GM12891 (cell line): Measurements from ENCODE around the gene TBC1D2.
A peak's percentile ranks its signal among the peaks of the same experiment; 100 is the strongest.
"Not testable (repeated sequence)": the region's sequence is repeated elsewhere in the genome, so short reads cannot be mapped to it uniquely, and the experiment has no call there.

Experiments
- DNase-seq: peaks from one replicate; pipeline ENCODE4 v3.0.0; 2011; ENCODE audit warnings: low spot score; ENCODE audit not compliant: insufficient read length
- FAIRE-seq: peaks from 2 replicates; lab custom pipeline; 2011; peaks lifted over from hg19 to GRCh38; lab: Jason Lieb, UNC
- PAX5 ChIP-seq: IDR thresholded peaks from 2 replicates; pipeline ENCODE4 v1.6.1; 2011; ENCODE audit warnings: low read length, moderate library complexity, mild to moderate bottlenecking; ENCODE audit not compliant: insufficient read depth, severe bottlenecking
- POLR2A ChIP-seq: IDR thresholded peaks from 2 replicates; pipeline ENCODE4 v1.6.1; 2011; ENCODE audit warnings: low read depth, low read length, control low read depth
- POLR2AphosphoS5 ChIP-seq: IDR thresholded peaks from 2 replicates; pipeline ENCODE4 v1.6.1; 2011; ENCODE audit warnings: low read depth, low read length, control low read depth
- POU2F2 ChIP-seq: IDR thresholded peaks from 2 replicates; pipeline ENCODE4 v1.6.1; 2011; ENCODE audit warnings: low read depth, mild to moderate bottlenecking, control low read depth, low read length, moderate library complexity
- SPI1 ChIP-seq: IDR thresholded peaks from 2 replicates; pipeline ENCODE4 v1.6.1; 2011; ENCODE audit warnings: low read depth, low read length, control low read depth
- TAF1 ChIP-seq: IDR thresholded peaks from 2 replicates; pipeline ENCODE4 v1.6.1; 2011; ENCODE audit warnings: low read depth, low read length, control low read depth

Gene TBC1D2

DNA sequence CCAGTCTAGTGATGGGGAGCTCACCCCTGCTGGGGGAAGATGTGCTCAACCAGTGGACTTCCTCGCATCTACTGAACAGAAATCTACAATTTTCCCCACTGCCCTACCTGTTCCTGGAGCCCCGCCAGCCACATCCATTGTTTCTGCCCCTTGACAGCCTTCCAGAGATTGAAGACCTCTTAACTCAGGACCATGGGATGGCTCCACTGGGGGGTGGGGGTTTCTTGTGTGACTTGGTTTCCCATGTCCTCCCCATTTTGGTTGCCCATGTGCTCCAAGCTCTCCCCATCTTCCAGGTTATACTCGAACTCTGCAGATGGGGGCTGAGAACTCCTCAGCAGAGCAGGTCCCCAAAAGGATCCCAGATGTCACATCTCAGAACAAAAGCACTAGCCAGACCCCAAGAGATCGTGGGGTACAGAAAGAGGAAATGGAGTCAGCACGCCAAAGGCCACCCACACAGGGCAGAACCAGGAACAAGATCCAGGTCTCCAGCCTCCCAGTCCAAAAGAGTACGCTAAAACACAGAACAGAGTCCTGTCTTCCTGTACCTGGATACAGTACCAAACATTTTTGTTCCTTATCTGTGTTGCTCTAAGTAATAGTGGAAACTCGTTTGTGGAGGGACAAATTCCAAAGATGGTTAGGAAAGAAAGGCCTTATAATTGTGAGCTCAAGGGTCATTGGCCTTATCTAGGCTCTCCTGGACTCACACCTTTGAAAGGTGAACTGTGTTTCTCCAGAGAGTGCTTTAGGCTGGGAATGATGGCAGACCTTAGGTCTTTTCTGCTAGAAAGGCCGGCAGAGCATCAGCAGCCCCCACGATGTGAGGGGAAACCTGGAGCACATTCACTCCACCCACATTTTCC lies 78.8 kb downstream of the TBC1D2 start:
- TF ChIP-seq SPI1 (0 out of 2 replicates have a peak, but pooled peaks have one; percentile 5), POU2F2 (no peak), TAF1 (no peak), POLR2AphosphoS5 (no peak)
- FAIRE-seq (no peak), DNase-seq (no peak)

GRCh38 chr9:98175762-98176161 lies 79.7 kb downstream of the TBC1D2 start:
- FAIRE-seq: no peak
- TF ChIP-seq POLR2A (no peak), POU2F2 (no peak), SPI1 (no peak), POLR2AphosphoS5 (no peak), TAF1 (no peak), PAX5 (no peak)

GRCh38 chr9:98175028-98175569 lies 80.3 kb downstream of the TBC1D2 start:
- DNase-seq (no peak), FAIRE-seq (no peak)
- TF ChIP-seq POLR2A (no peak), SPI1 (no peak), TAF1 (no peak), POU2F2 (no peak), POLR2AphosphoS5 (no peak), PAX5 (no peak)

More at GRCh38 chr9:98175762-98176161, 79.7 kb downstream of the TBC1D2 start:
- DNase-seq: no peak

DNA sequence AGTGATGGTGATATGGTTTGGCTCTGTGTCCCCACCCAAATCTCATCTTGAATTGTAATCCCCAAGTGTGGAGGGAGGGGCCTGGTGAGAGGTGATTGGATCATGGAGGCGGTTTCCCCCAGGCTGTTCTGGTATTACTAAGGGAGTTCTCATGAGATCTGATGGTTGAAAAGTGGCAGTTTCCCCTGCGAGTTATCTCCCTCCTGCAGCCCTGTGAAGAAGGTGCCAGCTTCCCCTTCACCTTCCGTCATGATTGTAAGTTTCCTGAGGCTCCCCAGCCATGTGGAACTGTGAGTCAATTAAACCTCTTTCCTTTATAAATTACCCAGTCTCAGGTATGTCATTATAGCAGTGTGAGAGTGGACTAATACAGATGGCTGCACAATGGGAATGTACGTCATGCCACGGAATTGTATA lies 80.9 kb downstream of the TBC1D2 start:
- not testable (repeated sequence) for FAIRE-seq, DNase-seq

DNA sequence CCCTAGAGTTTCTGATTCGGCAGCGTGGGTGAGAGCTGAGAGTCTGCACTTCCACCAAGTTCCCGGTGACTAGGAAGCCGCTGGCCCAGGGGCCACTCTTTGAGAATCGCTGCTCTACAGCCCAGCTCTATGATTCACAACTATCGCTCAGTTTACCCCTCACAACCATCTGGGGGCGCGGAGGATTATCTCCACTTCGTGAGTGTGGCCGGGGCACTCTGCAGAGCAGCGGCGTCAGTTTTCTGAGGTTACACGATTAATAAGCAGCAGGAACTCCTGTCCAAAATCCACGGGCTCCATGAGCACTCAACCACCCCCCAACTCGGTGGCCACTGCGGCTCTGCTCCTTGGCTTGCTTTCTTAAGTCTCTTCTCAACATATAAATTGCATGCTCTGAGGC lies 82.3 kb downstream of the TBC1D2 start:
- TF ChIP-seq TAF1: no peak
- no peak for TF ChIP-seq POLR2A
- no peak for TF ChIP-seq PAX5
- FAIRE-seq (no peak), DNase-seq (no peak)

- TF ChIP-seq TAF1 (no peak), POU2F2 (no peak), PAX5 (no peak)
- no peak for FAIRE-seq
- DNase-seq: no peak
Observed at GRCh38 chr9:98172604-98173003, 82.8 kb downstream of the TBC1D2 start.

DNA sequence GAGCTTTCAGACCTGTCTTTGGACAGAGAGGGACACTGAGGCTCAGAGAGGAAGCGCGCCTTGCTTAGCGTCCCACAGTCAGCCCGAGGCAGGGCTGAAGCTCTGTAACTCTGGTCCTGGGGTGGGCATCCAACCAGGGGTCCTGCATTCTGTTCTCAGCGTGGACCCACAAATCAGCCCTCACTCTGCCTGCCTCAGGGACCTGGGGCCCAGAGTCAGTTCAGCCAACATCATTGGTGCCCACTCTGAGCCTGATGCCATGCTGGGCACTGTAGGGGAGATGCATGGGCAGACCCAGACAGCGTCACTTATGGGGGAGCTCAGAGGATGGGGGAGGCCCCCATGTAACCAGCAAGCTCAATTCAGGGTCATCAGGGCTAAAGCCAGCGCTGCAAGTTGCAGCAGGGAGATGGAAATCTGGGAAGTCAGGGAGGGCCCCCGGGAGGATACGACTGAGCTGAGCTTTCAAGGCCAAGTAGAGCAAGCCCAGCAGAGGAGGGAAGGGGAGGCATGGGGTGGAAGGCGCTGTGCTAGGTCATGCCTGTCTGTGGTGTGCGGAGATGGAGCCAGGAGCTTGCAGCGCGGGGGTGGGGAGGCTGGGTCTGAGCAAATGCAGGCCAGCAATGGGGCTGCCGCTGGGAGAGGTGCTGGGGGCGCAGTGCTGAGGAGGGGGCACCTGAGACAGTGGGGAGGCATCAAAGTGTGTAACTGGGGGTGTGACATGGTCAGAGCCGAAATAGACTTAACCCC lies 84.1 kb downstream of the TBC1D2 start:
- no peak for FAIRE-seq
- TF ChIP-seq SPI1 (no peak), POLR2A (no peak), TAF1 (no peak)
- DNase-seq: no peak

DNA sequence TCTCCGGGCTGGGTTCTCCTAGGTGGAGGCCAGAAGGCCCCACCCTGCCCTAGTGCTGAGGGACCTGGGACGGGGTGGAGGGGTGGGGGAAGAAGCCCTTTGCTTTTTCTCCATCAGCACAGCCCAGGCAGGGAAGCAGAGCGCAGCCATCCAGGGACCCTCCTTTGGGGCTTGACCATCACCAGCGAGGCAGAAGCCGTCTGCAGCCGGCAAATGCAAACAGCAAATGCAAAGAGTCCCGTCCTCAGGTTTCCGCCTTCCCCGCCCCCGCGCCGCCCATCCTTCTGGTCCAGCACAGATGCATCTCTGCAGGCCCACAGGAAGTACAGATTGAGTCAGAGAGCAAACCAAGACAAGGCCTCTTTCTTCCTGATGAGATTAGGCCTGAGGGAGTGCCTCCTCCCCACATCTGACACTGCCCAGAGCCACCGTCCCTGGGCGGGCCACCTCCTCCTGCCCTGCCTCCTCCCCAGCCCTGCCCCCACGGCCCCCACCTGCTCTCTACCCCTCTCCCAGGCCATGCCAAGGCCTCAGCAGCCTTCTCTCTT lies 86.4 kb downstream of the TBC1D2 start:
- no peak for TF ChIP-seq SPI1
- no peak for TF ChIP-seq TAF1
- TF ChIP-seq POLR2A: peak; percentile 55; the same call in 1 of the 2 replicates
- TF ChIP-seq POU2F2: peak; percentile 62; the same call in 1 of the 2 replicates
- peak; percentile 94 for FAIRE-seq
- DNase-seq: peak; percentile 92

DNA sequence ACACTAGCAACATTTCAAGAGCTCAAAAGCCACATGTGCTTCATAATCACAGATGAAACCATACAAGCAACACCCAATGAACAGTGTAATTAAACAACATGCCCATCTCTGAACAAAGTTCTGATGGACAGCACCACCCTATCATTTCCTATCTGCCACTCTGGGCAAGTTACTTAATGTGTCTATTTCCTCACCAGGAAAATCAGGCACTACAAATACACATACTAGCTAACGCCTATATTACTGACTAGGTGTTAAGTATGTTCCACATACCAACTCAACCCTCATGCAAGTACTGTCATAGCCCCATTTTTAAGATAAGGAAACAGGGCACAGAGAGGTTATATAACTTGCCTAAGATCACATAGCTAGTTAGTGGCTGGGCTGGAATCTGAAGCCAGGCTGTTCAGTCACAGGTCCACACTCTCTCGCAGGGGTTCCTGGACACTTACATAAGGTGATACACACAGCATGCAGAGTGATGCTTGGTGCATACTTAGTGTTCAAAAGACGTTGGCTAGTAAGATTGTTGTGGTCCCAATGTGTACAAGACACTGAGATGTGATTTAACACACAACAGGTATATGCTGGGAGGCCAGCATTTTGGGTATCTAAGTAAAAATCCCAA lies 87.2 kb downstream of the TBC1D2 start:
- FAIRE-seq (peak; percentile 5), DNase-seq (no peak)
- TF ChIP-seq TAF1 (no peak), SPI1 (no peak)

DNA sequence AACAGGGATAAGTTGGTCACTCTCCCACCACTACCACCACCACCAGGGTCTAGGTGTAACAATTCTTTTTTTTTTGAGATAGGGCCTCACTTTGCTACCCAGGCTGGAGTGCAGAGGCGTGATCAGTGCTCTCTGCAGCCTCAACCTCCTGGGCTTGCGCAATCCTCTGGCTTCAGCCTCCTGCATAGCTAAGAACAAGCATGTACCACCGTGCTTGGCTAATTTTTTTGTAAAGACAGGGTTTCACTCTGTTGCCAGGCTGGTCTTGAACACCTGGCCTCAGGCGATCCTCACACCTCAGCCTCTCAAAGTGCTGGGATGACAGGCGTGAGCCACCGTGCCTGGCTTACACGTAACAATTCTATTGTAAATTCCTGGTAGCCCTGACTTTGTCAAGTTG lies 90.5 kb downstream of the TBC1D2 start:
- DNase-seq: no peak
- TF ChIP-seq POU2F2: no peak
- no peak for TF ChIP-seq TAF1
- TF ChIP-seq PAX5: no peak
- TF ChIP-seq POLR2AphosphoS5: no peak
- no peak for TF ChIP-seq SPI1
- TF ChIP-seq POLR2A: no peak
- no peak for FAIRE-seq
